Measurements from ENCODE around the gene TLCD3B.
A peak's percentile ranks its signal among the peaks of the same experiment; 100 is the strongest.

TLCD3B gene

GRCh38 chr16:30004811-30005242, 26.2 kb downstream of the TLCD3B start:
- DNase-seq (ENCODE audit: low read depth in 2 of 2) = no peak

- DNase-seq (ENCODE audit: low read depth in 2 of 2) = no peak
These were observed 26.7 kb downstream of the TLCD3B start for GRCh38 chr16:30004424-30004776.

GRCh38 chr16:30003670-30004423, 27.2 kb downstream of the TLCD3B start:
- DNase-seq (ENCODE audit: low read depth in 2 of 2) = no peak

- DNase-seq (ENCODE audit: low read depth in 2 of 2) = no peak
These were observed 28.3 kb downstream of the TLCD3B start for GRCh38 chr16:30002614-30003346.

- no peak for DNase-seq (ENCODE audit: low read depth in 2 of 2)
These were observed 30.1 kb downstream of the TLCD3B start for GRCh38 chr16:30000735-30001631.

GRCh38 chr16:29999605-30000004, 31.5 kb downstream of the TLCD3B start:
- DNase-seq (ENCODE audit: low read depth in 2 of 2) = no peak

GRCh38 chr16:29996766-29997250, 34.3 kb downstream of the TLCD3B start:
- no peak for DNase-seq (ENCODE audit: low read depth in 2 of 2)

GRCh38 chr16:29995911-29996765, 34.9 kb downstream of the TLCD3B start, which contains the start of gene INO80E:
Gene INO80E (plus strand): TSS chr16:29996241. CDS start chr16:29996311, 70 bp downstream.
- DNase-seq (ENCODE audit: low read depth in 2 of 2) = peak; percentile 99

GRCh38 chr16:29995324-29995910, 35.7 kb downstream of the TLCD3B start, which contains the start of gene HIRIP3:
Gene HIRIP3 (minus strand): TSS chr16:29995617. CDS start chr16:29995605, 12 bp downstream.
- peak; percentile 82 to 87 for DNase-seq (ENCODE audit: low read depth in 2 of 2)

- DNase-seq (ENCODE audit: low read depth in 2 of 2) = peak in 1 of 2 donors; percentile 67
These were observed 36.3 kb downstream of the TLCD3B start for GRCh38 chr16:29994600-29995323.

- DNase-seq (ENCODE audit: low read depth in 2 of 2) = no peak
These were observed 37.0 kb downstream of the TLCD3B start for GRCh38 chr16:29993903-29994599.

- DNase-seq (ENCODE audit: low read depth in 2 of 2) = no peak
These were observed 37.7 kb downstream of the TLCD3B start for GRCh38 chr16:29993191-29993902.

GRCh38 chr16:29992344-29992967, 38.6 kb downstream of the TLCD3B start:
- DNase-seq (ENCODE audit: low read depth in 2 of 2) = no peak

- no peak for DNase-seq (ENCODE audit: low read depth in 2 of 2)
These were observed 39.5 kb downstream of the TLCD3B start for GRCh38 chr16:29991571-29991904.

- no peak for DNase-seq (ENCODE audit: low read depth in 2 of 2)
These were observed 40.0 kb downstream of the TLCD3B start for GRCh38 chr16:29990883-29991570.

- DNase-seq (ENCODE audit: low read depth in 2 of 2) = no peak
These were observed 41.0 kb downstream of the TLCD3B start for GRCh38 chr16:29990034-29990433.

GRCh38 chr16:29989111-29989858, 41.8 kb downstream of the TLCD3B start:
- DNase-seq (ENCODE audit: low read depth in 2 of 2) = no peak

Data from stimulated activated CD4-positive, alpha-beta T cell treated with anti-CD3 and anti-CD28 coated beads, Interleukin-15, amount 100 ng/mL, for 48 hours (primary cell).